Measurements from ENCODE around the gene MAPK6. TPM values are rescaled to one million over a fixed set of nuclear protein-coding genes. Genes with fewer than 3 reads are reported as not detected.
"Not testable (repeated sequence)": the region's sequence is repeated elsewhere in the genome, so short reads cannot be mapped to it uniquely, and the experiment has no call there.

The MAPK6 gene
- total RNA-seq, 1 donor from 2014 or later, result 31.9 TPM

GRCh38 chr15:52042051-52042851 is 23.2 kb downstream of the MAPK6 start:
- no peak for DNase-seq (ENCODE audit: low spot score)

DNA sequence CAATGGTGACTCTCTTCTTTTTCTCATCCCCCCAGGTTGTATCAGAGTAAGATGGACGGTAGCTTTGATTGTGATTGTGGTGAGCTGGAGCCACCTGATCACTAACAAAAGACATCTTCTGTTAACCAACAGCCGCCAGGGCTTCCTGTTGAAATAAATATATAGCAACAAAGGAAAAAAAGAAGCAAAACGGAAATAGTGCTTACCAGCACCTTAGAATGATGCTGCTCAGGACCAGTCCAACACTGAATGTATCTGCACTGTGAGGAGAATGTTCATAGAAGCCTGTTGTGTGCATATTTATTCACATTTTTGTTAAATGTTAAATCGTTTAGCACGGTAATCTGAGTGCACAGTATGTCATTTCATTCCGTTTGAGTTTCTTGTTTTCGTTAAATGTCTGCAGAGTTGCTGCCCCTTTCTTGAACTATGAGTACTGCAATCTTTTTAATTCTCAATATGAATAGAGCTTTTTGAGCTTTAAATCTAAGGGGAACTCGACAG is 26.8 kb downstream of the MAPK6 start:
- DNase-seq (ENCODE audit: low spot score), result not testable (repeated sequence)

DNA sequence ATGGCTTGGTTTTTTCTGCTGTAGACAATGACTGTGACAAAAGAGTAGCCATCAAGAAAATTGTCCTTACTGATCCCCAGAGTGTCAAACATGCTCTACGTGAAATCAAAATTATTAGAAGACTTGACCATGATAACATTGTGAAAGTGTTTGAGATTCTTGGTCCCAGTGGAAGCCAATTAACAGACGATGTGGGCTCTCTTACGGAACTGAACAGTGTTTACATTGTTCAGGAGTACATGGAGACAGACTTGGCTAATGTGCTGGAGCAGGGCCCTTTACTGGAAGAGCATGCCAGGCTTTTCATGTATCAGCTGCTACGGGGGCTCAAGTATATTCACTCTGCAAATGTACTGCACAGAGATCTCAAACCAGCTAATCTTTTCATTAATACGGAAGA is 27.5 kb downstream of the MAPK6 start:
- DNase-seq (ENCODE audit: low spot score), result not testable (repeated sequence)

GRCh38 chr15:52050416-52050815 is 31.4 kb downstream of the MAPK6 start:
- no peak for DNase-seq (ENCODE audit: low spot score)

DNA sequence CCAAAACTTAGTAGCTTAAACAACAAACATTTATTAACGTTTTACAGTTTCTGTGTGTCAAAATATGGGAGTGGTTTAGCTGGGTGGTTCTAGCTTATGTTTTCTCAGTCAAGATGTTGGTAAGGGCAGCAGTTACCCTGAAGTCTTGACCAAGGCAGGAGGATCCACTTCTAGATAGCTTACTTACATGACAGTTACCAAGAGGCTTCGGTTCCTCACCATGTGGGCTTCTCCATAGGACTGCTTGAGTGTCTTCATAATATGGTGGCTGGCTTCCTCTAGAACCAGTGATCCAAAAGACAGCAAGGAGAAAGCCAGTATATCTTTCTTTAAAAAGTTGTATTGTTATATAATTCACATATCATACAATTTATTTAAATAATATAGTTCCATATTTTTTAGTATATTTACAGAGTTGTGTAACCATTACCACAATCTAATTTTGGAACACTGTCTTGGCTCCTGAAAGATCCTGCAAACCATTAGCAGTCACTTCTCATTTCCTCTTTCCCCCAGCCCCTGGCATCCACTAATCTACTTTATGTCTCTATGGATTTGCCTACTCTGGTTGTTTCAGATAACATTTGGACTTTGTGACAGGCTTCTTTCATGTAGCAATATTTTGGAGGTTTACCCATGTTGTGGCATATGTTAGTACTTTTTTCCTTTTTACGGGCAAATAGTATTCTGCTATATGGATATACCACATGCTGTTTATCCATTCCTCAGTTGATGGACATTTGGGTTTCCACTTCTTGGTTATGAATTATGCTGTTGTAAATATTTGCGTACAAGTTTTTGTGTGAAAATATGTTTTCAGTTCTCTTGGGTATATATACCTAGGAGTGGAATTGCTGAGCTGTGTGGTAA is 33.3 kb downstream of the MAPK6 start:
- no peak for DNase-seq (ENCODE audit: low spot score)

GRCh38 chr15:52054381-52054780 is 35.4 kb downstream of the MAPK6 start:
- DNase-seq (ENCODE audit: low spot score), result no peak

GRCh38 chr15:52054858-52055257 is 35.8 kb downstream of the MAPK6 start:
- not testable (repeated sequence) for DNase-seq (ENCODE audit: low spot score)

DNA sequence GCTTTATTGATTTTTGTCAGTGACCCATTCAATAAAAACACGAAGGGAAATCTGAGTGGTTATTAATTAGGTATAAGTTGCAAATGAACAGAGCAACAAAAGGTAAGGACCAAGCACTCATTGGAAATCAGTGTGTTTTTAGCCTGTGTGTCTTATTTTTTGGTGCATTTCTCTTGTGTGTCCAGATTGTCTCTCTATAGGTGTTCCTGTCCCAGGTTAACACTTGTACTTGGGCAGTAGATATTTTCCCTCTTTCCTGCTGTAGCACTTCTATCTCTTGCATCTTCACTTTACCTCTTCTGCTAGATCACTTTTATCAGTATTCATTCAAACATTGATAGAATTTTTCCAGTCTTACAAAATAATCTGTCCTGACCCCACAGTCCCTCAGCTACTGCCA is 37.0 kb downstream of the MAPK6 start:
- DNase-seq (ENCODE audit: low spot score), result no peak

DNA sequence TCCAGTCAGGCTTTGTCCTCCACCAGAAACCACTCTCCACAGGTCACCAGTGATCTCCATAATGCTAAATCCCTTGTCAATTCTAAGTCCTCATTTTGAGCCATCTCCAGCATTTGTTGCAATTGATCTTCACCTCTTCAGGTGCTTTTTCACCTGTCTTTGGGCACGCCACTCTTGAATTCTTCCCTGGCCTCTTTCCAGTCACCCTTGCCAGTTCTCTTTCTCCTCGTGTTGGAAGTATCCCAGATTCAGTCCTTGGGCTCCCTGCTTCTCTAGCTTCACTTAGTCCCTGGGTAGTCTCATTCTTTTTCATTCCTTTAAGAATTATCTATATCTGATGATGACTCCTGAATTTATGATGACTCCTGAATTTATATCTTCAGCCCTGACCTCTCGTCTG is 37.5 kb downstream of the MAPK6 start:
- DNase-seq (ENCODE audit: low spot score), result no peak

DNA sequence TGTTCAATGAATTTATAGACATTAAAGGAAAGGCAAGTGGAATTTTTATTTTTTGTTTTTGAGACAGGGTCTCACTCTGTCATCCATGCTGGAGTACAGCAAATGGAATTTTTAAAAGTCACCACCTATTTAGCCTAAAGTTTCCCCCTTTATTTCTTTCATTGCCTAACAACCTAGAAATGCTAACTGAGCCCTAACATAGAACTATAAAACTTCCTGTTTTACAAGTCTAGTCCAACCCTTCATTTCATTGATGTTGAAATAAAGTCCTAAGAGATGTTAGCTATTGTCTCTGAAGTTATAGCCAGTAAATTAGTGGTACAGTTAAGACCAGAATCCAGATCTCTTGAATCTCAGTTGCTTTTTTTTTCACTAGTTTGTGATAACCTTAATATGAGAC is 39.0 kb downstream of the MAPK6 start:
- DNase-seq (ENCODE audit: low spot score), result no peak

DNA sequence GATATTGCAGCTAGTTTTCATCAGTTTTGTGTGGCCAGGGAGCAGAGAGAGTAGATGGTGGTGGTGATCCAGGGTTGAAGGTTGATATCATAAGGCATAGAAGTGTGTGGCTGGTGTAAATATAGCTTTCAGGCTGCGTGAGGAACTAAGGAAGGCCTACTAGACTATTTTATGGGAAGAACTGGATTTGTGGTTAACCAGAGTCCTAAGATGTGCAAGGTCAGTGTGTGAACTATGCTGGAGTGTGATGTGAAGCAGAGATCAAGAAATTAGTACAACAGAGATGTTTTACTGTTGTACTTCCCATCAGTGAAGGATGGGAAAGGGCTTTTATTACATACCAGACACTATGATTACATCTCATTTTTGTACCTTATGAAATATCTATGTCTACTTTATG is 41.5 kb downstream of the MAPK6 start:
- no peak for DNase-seq (ENCODE audit: low spot score)

GRCh38 chr15:52066842-52067544 is 48.0 kb downstream of the MAPK6 start:
- no peak for DNase-seq (ENCODE audit: low spot score)

DNA sequence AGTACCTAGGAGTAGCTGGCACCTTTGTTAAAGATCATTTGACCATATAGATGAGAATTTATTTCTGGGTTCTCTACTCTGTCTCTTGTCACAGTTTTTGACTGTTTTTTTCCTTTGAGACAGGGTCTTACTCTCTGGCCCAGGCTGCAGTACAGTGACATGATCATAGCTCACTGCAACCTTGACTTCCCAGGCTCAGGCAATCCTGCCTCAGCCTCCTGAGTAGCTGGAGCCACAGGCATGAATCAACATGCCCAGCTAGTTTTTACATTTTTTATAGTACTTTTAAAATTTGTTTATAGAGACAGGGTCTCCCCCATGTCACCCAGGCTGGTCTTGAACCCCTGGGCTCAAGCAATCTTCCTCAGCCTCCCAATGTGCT is 48.5 kb downstream of the MAPK6 start:
- DNase-seq (ENCODE audit: low spot score), result no peak

GRCh38 chr15:52068004-52068615 is 49.1 kb downstream of the MAPK6 start:
- no peak for DNase-seq (ENCODE audit: low spot score)

DNA sequence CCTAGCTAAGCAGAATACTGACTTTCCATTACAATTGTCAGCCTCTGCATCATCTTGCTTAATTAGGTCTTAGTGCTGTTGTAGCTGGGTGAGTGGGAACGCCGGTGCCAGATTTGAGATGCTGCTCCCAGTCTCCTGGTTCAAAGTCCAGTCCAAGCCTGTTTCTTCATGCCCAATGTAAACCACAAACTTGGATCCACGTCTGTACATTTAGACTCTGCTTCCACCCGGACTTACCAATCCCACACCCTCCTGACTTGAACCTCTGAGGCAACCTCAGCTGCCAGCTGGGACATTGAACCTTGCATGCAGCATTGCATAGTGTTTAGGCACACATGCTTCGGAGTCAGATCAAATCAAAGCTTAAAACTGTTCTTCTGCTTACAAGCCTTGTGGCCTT is 50.5 kb downstream of the MAPK6 start:
- no peak for DNase-seq (ENCODE audit: low spot score)

GRCh38 chr15:52071570-52071969 is 52.6 kb downstream of the MAPK6 start:
- DNase-seq (ENCODE audit: low spot score), result peak; percentile 67

GRCh38 chr15:52076889-52077781 is 58.1 kb downstream of the MAPK6 start:
- no peak for DNase-seq (ENCODE audit: low spot score)

DNA sequence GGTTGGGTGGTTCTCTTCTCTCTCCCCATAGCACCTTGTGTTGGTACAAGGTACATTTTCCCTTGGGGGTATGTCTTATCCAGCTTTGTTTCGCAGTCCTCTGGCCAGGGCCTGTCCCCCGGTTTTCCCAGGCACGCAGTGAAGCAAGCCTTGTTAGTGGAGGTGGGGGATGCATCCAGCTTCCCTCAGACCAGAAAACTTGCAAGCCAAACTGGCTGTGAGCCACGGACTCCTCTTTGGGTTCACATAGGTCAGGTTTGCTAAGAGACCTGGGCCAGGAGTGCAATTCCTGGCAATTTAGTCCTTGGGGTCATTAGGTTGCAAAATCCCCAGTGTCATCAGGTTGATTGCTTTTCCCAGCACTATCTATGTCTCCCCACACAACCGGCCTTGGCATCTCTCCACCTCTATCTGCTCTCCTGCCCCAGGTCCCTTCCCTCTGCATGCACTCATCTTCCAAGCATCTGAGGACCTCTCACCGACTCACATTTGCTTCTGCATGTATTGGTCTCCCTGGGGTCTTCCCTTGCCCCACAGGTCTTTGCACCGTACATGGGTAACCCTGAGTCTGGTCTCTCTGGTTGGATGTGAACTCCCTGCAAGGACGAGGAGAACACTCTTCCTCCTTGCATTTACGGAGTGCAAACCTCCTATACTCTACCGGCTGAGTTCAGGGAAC is 59.3 kb downstream of the MAPK6 start:
- DNase-seq (ENCODE audit: low spot score), result no peak

DNA sequence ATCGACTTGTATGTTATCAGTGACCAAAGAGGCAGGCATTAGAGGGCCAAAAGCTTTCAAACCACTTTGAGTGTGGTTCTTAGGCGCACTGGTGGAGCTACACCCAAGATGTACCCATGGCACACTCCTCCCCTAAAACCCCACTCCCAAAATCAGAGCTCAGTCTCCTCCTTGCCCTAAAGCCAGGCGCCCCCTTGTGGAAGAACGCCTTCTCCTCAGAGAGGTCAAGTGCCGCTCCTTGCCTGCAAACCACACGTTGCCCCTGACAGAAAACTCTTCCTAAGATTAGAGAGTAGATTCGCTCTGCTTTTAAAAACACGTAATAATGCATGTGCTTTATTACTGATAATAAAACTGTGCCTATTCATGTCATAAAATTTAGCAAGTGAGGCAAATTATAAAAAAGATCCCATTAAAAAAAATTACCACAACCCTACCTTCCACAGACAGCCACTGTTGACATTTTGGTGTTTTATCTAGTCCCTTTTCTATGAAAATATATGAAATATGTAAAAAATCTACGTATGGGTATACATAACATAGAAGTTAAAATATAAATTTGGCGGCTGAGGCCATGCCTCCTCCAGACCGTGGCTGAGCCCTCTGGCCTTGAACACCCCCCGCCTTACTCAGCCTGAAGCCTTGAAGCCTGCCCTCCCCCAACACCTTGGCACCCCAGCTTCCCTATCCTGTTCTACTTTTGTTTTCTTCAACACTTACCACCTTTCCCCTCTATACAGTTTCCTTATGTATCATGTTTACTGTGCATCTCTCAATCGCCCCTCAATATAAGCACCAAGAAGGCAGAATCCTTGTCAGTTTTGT is 60.1 kb downstream of the MAPK6 start:
- peak; percentile 71 for DNase-seq (ENCODE audit: low spot score)
